IPS-NIHi7 (cell line): ENCODE results near the gene CCNH.
A peak's percentile ranks its signal among the peaks of the same experiment; 100 is the strongest.

ENCODE experiments used
- DNase-seq: peaks from one replicate; pipeline ENCODE4 v3.0.0; 2012; ENCODE audit warnings: mixed read lengths; ENCODE audit errors: extremely low spot score

Gene CCNH

GRCh38 chr5:87403409-87403808 lies 9.3 kb downstream of the CCNH start:
- DNase-seq, result no peak

- no peak for DNase-seq
These were observed 11.1 kb downstream of the CCNH start for GRCh38 chr5:87401626-87402025.

DNA sequence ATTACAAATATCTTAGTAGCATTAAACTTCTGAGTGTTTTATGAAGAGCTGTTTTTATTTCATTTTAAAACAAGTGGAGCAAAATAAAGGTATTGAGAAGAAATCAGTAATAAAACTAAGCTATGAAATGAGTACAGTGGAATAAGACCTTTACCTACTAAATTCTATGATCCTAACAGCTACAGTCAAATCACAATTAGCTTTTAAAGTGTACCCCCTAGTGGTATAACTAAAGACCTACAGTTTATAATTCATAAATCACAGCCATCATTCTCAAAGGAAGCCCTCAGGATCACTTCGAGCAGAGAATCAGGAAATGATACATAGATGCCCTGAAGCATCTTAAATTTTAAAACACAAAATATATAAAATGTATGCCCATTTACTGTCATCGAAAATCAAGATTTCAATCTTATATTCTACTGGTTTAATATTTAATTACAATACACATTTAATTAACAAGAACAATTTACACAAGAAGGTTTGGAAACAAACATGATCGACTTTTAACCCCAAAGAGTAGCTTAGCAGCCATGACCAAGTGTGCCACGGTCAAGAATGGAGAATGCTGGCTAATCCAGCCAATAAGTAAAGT lies 12.3 kb downstream of the CCNH start:
- peak; percentile 30 for DNase-seq

DNA sequence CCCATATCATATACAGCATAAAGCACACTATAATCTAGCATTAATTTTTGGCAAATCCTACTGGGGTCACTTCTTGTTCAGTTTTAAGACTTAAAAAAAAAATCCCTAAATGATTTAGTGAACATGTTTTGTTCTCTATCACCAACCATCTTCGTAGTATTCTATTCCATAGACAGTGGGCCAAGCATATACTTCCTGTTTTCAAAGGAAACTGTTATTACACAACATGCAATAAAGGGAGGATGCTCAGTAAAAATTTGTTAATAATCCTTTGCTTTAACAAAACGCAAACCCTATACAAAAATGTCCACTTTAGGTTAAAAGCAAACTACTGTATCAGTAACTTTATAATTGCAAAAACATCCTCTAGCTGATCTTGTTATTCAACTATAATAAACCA lies 13.0 kb downstream of the CCNH start:
- DNase-seq, result no peak

- DNase-seq, result no peak
These were observed 13.6 kb downstream of the CCNH start for GRCh38 chr5:87398981-87399614.

DNA sequence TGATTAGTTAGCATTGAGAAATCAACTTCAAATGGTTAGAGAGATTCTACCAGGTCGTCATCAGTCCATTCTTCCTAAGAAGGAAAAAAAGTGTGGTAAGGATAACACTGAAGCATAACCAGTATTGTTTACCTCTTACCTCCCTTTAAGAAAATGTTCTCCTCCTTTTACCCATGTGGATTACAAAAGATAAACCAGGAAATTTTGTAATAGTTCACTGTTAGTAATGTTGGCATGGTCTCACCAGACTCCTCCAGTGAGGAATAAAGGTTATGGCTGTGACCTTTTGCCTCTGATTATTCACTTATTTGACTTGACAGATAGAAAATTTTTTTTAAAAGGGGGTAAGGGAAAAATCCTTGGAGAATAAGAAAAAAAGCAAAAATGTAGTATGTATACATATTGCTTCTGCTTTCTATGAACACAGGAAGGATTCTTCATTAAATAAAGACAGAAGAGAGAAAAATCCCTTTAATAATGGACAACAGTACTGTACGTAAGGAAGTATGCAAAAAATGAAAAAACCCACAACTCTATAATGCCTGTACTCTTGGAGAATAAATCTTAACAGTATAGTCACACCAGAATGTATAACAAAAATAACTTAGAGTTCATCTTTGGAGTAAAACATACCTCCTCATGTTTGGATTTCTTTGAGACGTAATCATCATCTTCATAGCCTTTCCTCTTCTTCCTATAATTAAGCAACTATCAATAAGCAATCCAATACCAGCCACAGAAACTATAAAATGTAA lies 18.1 kb downstream of the CCNH start:
- no peak for DNase-seq

DNA sequence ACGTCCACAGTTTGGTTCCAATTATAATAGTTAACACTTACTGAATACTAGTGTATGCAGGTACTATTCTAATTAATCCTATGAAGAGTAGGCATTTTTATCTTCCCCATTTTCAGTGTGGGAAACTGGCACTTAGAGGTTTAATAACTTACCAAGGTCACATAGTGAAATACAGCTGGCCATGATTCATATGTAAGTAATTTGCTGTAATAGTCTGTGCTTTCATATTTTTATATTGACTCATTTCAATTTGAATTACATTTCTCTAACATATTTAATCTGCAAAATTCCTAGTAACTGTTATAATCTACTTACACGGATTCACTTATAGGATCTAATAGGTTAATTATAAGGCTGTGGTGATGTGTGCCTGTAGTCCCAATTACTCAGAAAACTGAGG lies 19.4 kb downstream of the CCNH start:
- no peak for DNase-seq

GRCh38 chr5:87392801-87393200 lies 19.9 kb downstream of the CCNH start:
- no peak for DNase-seq

DNA sequence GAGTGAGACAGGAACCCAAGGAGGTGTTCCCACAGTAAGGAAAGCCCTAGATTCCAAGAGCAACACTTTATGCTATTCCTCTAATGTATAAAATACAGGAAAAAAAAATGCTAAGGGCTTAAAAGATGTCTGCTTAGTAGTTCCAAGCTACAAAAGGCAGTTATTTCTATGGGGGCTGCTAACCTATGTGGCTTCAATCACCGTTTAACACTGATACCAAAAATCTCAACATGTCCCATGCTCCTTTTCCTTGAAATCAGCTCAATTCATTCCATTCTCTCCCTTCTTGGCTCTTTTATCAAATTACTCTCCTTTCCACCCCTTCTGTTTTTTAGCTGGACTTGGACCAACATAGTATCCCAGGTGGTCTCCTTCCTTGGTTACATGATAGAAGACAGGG lies 20.6 kb downstream of the CCNH start:
- no peak for DNase-seq

DNA sequence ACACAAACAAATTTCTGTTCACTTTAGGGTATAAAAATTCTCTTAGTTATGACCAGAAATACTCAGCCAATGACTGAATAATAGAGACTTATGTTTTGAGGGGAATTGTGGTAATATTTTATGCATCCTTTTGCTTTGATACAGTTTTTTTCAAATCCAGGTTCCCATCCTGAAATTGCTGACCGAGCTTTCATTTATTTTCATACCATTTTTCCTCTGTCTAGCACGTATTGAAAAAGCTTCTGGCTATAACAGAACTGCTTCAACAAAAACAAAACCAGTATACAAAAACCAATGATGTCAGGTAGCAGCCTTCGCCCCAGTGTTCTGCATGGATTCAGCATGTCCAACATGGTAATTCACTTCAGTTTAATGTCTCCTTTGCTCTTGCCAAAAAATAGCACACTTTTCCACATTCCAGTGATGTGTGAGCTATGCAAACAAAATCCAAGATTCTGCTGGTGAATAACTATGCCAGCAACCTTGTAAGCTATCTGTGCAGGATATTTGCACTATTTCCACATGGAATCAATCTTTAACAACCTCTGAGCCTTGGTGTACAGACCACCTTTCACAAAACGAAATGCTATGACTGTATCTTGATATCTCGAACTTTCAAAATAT lies 22.0 kb downstream of the CCNH start:
- no peak for DNase-seq

DNA sequence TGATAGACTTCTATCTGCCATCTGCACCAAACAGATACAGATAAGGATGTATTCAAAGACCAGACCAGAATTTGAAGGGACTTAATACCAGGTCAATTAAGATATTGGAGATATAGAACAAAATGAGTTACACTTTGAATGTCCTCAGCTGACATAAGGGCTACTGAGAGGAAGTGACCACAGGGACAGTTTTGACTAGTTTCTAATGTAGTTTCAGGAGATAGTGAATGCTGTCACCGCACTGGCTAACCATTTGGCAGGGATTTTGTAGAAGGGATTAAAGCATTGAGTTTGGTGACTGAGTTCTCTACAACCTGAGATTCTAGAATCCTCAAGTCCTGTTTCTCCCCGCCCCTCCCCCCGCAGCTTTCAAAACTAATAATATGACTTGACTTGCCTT lies 22.7 kb downstream of the CCNH start:
- no peak for DNase-seq

DNA sequence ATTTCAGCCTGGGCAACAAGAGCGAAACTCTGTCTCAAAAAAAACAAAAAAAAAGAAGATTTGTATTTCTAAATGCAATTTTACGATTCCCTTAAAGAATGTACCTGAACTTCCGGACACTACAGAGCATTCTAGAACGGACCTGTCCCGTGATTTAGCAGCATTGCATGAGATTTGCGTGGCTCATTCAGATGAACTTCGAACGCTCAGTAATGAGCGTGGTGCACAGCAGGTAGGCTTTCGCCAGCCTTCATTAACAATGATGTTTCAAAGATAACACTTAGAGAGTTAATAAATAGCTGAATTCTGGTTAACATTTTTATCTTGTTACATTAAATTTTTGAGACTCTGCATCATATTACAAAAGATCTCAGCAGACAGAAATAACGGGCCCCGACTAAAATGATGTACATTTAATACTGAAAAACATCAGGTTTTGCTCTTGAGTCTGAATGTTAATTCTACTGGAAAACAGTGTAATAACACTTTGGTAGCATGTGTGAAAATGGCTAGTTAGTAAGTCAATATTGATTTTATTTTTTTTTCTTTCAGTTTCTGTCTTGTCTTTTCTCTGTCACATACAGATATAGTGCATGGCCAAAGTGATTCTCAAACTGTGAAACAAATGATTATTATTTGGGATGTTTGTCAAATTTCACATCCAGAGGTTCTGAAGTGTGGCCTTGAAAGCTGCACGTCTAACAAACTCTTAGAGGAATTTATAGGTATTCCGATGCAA lies 23.3 kb downstream of the CCNH start:
- DNase-seq, result no peak

DNA sequence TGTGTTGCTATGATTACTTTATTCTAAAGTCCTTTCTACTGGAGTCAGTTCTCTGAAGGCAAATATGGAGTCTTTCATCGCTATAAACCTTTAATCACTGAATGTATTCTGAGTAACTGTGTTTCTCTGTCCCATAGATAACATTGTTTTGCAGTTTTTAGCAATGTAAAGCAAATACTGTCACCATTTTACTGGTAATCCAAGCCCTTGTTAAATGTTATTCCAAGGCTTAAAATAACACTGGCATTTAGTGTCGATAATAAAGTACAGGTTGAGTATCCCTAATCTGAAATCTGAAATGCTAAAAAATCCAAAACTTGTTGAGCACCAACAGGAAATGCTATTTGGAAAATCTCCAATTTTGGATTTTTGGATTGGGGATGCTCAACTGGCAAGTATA lies 24.6 kb downstream of the CCNH start:
- DNase-seq, result no peak

DNA sequence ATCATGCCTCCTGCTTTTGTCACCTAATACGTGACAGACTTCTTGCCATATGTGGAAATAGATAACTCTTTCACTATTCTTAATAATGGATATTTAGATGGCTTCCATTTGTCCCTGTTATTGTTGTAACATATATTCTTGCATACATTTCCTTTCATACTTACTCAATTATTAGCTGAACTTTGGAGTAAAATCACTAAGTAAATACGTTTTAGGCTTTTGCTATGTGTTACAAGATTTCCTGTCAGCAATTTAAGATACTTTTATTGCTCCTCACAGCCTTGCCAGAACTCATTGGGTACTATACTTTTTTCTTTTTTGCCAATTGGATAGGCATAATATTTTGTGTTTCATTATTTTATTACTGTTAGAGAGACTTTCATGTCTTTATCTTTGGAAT lies 26.9 kb downstream of the CCNH start:
- no peak for DNase-seq

- no peak for DNase-seq
These were observed 29.5 kb downstream of the CCNH start for GRCh38 chr5:87383216-87383615.

DNA sequence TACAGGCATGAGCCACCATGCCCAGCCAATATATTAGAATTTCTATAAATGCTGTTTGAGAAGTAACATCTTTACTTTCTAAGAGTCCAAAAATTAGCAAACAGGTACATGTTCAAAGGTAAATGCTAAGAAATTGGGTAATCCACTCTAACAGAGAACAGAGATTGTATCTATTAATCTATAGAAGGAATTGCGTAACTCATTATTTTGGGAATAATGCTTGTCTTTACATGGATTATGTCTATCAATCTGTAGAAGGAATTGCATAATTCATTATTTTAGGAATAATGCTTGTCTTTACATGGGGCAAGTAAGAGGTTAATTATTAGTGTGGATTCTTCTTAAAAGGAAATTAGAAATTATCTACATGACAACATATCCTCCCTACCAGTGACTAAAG lies 30.5 kb downstream of the CCNH start:
- DNase-seq, result no peak

DNA sequence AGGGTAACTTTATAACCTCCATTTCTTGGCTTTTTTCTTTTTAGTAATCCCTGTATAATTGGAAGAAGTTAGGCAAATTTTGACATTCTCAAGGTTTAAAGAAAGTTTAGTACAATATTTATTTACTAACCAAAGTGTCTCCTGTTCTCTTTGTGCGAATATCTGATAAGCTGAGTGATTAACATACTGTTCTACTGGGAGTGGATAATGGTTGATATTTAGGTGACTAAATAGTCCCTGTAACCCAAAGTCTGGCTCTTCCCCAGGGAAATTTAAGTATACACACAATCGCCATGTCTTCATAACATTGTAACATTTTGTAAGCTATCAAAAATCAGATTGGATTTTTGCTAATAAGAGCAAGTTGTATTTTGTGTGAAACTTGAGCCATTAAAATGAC lies 40.0 kb downstream of the CCNH start:
- DNase-seq, result no peak

DNA sequence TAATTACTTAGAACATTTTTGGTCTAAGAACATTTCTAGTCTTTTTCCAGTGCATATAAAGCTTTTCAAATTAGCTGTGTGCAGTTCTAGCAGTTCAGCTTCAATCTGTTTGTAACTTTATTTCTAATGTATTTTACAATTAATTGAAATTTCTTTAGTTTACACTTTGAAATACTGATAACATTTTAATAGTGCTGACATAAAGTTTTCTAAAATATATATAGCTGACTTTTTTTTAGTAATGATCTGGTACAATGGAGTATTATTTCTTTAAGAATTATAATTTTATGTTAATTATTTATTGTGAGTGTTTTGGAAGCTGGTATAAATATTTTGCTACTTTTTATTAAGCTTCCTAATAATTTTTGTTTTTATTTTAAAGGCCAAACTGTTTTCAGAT lies 43.3 kb downstream of the CCNH start:
- DNase-seq, result no peak

GRCh38 chr5:87368601-87369000 lies 44.1 kb downstream of the CCNH start:
- no peak for DNase-seq

GRCh38 chr5:87367243-87367642 lies 45.5 kb downstream of the CCNH start:
- no peak for DNase-seq

GRCh38 chr5:87361536-87362213 lies 51.1 kb downstream of the CCNH start:
- DNase-seq, result no peak

DNA sequence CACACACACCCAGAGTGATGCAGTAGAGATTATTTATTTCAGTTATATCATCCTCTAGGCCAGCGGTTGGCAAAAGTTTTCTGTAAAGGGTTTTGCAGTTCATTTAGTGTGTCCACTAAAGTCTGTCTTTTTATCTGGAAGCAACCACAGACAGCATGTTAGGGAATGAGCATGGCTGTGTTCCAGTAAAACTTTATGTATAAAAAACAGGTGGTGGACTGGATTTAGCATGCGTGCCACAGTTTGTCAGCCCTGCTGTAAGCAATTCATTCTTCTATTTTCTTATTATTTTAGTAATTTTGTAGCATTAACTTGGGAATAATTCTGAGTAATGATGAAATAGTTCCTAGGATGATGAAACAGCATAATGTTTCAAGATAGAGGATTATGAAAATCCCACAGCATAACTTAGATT lies 51.7 kb downstream of the CCNH start:
- DNase-seq, result no peak
